OCI-LY1 (cell line): ENCODE data around the gene SEC61G.

Experiments used
- CTCF ChIP-seq: fragments of 200-600 bp; sonication (generic), shearing (Covaris generic); IDR thresholded peaks from 2 replicates; pipeline ENCODE4 v1.5.1; 2017; ENCODE audit warnings: mild to moderate bottlenecking, antibody characterized with exemption, low read length, moderate library complexity, mixed read lengths
- EZH2 ChIP-seq: fragments of 200-600 bp; sonication (generic), shearing (Covaris generic); IDR thresholded peaks from 2 replicates; pipeline ENCODE4 v1.8.0; 2017; ENCODE audit warnings: borderline replicate concordance, mixed run types, mild to moderate bottlenecking, antibody characterized with exemption, low read length, moderate library complexity, mixed read lengths

GRCh38 chr7:54782314-54782713 is 23.3 kb upstream of the SEC61G start:
- TF ChIP-seq CTCF (no peak), EZH2 (no peak)
